ENCODE data around the gene HSD17B12.

Gene HSD17B12

DNA sequence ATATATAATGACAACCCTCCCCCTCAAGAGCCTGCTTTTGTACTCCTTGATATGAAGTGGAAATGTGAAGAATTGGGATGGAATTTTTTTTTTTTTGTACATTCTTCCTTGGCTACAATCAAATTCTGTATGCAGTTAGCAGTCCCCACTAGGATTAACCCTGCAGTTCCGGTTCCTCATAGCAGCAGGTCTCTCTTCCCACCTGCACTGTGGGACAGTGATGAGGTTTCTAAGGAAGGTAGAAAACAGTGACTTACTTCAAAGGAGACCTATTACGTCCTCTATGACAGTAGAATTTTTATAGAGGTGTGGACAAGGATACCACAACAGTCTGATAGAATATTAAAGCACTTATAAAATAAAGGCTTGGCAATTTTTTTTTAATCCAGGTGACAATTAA lies 153.7 kb downstream of the HSD17B12 start:
- no peak for TF ChIP-seq ZFX (IDR thresholded peaks at IDR 0.05; ENCODE audit: borderline replicate concordance)
- TF ChIP-seq, protein P1, sequence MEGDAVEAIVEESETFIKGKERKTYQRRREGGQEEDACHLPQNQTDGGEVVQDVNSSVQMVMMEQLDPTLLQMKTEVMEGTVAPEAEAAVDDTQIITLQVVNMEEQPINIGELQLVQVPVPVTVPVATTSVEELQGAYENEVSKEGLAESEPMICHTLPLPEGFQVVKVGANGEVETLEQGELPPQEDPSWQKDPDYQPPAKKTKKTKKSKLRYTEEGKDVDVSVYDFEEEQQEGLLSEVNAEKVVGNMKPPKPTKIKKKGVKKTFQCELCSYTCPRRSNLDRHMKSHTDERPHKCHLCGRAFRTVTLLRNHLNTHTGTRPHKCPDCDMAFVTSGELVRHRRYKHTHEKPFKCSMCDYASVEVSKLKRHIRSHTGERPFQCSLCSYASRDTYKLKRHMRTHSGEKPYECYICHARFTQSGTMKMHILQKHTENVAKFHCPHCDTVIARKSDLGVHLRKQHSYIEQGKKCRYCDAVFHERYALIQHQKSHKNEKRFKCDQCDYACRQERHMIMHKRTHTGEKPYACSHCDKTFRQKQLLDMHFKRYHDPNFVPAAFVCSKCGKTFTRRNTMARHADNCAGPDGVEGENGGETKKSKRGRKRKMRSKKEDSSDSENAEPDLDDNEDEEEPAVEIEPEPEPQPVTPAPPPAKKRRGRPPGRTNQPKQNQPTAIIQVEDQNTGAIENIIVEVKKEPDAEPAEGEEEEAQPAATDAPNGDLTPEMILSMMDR (IDR thresholded peaks at IDR 0.05) = no peak

DNA sequence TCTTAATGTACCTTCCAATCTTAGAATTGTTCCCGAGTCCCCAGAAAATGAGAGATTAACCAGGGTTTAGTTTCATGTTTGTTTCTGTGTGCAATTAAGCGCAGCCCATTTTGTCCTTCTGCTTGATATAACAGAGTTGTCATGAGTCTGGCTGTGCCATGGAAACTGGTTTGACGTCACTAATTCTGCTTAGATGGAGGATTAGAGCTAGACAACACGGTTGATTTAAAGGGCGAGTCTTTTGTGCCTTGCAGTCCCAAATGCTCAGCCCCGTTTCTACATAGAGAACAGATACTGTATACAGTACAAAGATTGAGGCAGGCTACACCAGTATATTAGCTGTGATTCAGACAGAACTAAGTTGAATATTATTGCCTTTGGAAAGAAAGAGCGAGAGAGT lies 154.6 kb downstream of the HSD17B12 start:
- TF ChIP-seq ZFX (IDR thresholded peaks at IDR 0.05; ENCODE audit: borderline replicate concordance) = no peak
- TF ChIP-seq, protein P1 (IDR thresholded peaks at IDR 0.05) = no peak
- no peak overlapping the region for H3K27ac ChIP-seq

More for the DNA sequence above, 153.7 kb downstream of the HSD17B12 start:
- no peak overlapping the region for H3K27ac ChIP-seq

DNA sequence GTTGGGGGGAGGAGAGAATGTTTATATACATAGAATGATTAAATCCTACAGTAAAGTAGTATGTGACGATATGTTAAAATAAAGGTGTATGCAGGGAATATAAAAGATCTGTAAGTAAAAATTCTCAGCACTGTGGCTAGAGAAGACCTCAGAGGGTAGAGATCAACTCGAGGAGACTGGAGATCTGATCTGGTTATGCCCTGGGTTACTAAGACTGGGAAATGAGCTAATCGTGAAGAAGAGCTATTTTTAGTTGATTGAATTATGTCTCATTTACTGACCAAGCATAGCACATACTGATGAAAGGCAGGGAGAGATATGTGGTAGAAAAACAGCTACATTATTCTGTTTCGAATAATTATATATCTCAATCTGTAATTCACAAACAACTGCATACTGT lies 157.3 kb downstream of the HSD17B12 start:
- no peak overlapping the region for H3K27ac ChIP-seq
- TF ChIP-seq, protein P1 (IDR thresholded peaks at IDR 0.05) = no peak
- TF ChIP-seq ZFX (IDR thresholded peaks at IDR 0.05; ENCODE audit: borderline replicate concordance) = no peak

DNA sequence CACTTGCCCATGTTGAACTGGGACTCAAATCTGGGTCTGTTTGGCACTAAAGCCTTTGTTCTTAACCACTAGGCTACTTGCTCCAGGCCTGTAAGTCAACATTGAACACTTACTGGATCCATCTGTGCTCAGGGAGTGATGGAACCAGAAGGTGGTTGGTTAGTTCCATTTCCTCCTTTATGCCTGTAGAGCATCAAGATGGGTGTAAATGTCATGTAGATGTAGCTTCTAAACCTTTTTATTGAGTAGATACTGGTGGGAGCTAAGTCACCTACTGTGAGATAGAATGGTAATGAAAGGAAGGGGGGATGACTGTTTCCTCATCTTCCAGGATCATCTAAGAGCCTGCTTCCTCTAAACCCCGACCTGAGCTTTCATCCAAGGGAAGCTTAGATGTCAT lies 161.5 kb downstream of the HSD17B12 start:
- no peak overlapping the region for H3K27ac ChIP-seq
- TF ChIP-seq, protein P1 (IDR thresholded peaks at IDR 0.05) = no peak
- no peak for TF ChIP-seq ZFX (IDR thresholded peaks at IDR 0.05; ENCODE audit: borderline replicate concordance)

DNA sequence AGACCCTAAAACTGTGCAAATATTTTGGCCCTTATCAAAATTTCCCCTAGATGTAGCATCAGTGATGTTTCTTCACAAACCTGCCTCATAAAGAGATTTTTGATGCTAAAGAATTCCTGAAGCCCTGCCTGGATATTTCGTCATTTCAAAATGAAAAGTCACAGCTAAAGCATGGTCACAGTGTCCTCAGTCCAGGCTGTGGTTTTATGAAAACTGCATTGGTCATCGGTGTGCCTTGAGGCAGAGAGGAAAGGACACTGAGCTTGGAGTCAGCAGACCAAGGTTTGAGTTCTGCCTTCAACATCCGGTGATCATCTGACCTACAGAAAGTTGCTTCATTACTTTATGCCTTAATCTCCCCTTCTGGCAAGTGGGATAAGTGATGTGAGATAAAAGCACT lies 165.3 kb downstream of the HSD17B12 start:
- H3K27ac ChIP-seq = no peak overlapping the region
- TF ChIP-seq, protein P1 (IDR thresholded peaks at IDR 0.05) = no peak
- no peak for TF ChIP-seq ZFX (IDR thresholded peaks at IDR 0.05; ENCODE audit: borderline replicate concordance)

DNA sequence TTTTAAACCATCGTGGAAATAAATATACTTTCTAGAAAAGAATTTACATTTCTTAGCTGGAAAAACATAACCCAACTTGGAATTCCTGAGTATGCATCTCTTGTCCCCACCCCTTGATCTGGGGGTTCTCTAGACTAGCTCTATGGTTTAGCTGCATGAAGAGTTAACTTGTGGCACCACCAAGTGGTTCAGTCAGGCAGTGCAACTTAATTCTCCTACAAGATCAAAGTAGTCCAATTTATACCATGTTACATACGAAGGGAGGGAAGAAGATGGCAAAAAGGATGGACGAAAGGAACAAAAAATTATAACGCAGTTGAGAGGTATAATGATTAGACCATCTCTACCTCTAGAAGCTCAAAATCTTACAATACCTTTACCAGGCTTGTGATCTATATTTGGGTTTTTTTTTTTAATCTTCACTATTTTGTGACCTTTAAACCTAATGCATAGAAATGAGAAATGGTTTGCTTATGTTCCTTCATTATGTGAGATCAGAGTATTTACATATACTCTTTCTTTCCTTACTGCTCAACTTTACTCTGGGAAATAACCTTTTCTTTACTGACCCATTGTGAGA lies 171.6 kb downstream of the HSD17B12 start:
- H3K27ac ChIP-seq = no peak overlapping the region
- no peak for TF ChIP-seq ZFX (IDR thresholded peaks at IDR 0.05; ENCODE audit: borderline replicate concordance)
- TF ChIP-seq, protein P1 (IDR thresholded peaks at IDR 0.05) = peak; percentile 85

DNA sequence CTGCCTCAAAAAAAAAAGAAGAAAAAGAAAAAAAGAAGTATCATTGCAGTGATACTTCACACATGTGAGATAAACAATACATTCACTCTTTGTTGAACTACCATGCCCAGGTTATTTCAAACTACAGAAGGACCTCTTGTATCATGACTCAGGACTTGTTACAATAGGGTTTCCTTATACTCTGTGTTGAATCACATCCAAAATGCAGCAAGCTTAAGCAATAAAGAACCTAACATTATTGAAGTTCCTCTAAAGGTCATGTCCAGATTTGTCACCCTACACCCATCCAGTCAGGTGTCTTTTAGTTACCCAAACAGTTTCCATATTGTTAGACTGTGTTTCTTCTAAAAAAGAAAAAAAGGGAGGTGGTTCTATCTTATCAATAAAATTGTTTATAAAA lies 173.2 kb downstream of the HSD17B12 start:
- no peak overlapping the region for H3K27ac ChIP-seq
- TF ChIP-seq, protein P1 (IDR thresholded peaks at IDR 0.05) = no peak
- TF ChIP-seq ZFX (IDR thresholded peaks at IDR 0.05; ENCODE audit: borderline replicate concordance) = no peak
